DOHH2 (cell line): ENCODE results near the gene IKZF3.

Experiments used
- EZH2phosphoT487 ChIP-seq: fragments of 200-600 bp; sonication (generic); IDR thresholded peaks from 2 replicates; pipeline ENCODE4 v1.6.1; 2017; ENCODE audit warnings: borderline replicate concordance, mild to moderate bottlenecking, antibody characterized with exemption, low read length, moderate library complexity, mixed read lengths
- TF ChIP-seq, protein P1 (sequence below): fragments of 200-600 bp; sonication (generic); IDR thresholded peaks from one replicate; pipeline ENCODE4 v1.5.1; 2014; ENCODE audit warnings: antibody characterized with exemption, mild to moderate bottlenecking, low read depth, low read length; ENCODE audit not compliant: poor library complexity, severe bottlenecking

DNA sequence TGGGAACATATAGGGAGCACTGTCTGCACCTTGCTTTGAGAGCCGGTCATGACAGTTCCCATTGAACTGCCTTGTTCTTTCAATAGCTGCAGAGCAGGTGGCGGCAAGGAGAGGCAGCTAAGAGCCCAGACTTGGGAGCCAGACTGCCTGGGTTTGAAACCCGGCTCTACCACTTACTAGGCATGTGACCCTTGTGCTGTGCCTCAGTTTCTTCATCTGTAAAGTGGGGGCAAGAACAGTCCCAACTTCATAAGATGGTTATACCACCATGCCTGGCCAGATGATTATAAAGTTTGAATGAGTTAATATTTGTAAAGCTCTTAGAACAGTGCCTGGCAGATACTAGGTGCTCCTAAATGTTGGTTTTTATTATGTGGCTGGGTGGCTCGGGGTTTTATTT, 149.9 kb downstream of the IKZF3 start:
- TF ChIP-seq, protein P1, sequence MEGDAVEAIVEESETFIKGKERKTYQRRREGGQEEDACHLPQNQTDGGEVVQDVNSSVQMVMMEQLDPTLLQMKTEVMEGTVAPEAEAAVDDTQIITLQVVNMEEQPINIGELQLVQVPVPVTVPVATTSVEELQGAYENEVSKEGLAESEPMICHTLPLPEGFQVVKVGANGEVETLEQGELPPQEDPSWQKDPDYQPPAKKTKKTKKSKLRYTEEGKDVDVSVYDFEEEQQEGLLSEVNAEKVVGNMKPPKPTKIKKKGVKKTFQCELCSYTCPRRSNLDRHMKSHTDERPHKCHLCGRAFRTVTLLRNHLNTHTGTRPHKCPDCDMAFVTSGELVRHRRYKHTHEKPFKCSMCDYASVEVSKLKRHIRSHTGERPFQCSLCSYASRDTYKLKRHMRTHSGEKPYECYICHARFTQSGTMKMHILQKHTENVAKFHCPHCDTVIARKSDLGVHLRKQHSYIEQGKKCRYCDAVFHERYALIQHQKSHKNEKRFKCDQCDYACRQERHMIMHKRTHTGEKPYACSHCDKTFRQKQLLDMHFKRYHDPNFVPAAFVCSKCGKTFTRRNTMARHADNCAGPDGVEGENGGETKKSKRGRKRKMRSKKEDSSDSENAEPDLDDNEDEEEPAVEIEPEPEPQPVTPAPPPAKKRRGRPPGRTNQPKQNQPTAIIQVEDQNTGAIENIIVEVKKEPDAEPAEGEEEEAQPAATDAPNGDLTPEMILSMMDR = no peak
- TF ChIP-seq EZH2phosphoT487 = no peak
